OCI-LY7 (cell line): Measurements from ENCODE around the gene GNAT3.

Source experiments
- CTCF ChIP-seq: fragments of 200-600 bp; sonication (generic); conservative IDR thresholded peaks from 2 replicates; pipeline ENCODE4 v1.5.1; 2014; ENCODE audit warnings: mild to moderate bottlenecking, antibody characterized with exemption, low read length, moderate library complexity, mixed read lengths
- EZH2phosphoT487 ChIP-seq: fragments of 200-600 bp; sonication (generic); IDR thresholded peaks from 2 replicates; pipeline ENCODE4 v1.6.1; 2018; ENCODE audit warnings: low read depth, borderline replicate concordance, mild to moderate bottlenecking, mixed run types, antibody characterized with exemption, low read length, moderate library complexity, mixed read lengths

- no peak for TF ChIP-seq CTCF
- no peak for TF ChIP-seq EZH2phosphoT487
These were observed 40.3 kb upstream of the GNAT3 start for GRCh38 chr7:80552031-80552694.
